ENCODE data around the gene CARTPT. TPM values are rescaled to one million over a fixed set of nuclear protein-coding genes. Genes with fewer than 3 reads are reported as not detected.

The CARTPT gene
- total and polyA plus RNA-seq, 9 of the 15 experiments (the other 6 are each of a cell fraction or from before 2014, with no cell fraction given), result not detected

GRCh38 chr5:71757590-71758543 is 38.8 kb downstream of the CARTPT start (continued):
- no peak for TF ChIP-seq TCF7L2 (IDR thresholded peaks at IDR 0.05; ENCODE audit: low read depth, low read length)
- no peak for TF ChIP-seq CREB5 (CRISPR knock-in tag; IDR thresholded peaks at IDR 0.05)
- TF ChIP-seq BCLAF1 (IDR thresholded peaks at IDR 0.05; ENCODE audit: borderline replicate concordance in 1 of 2, control insufficient read depth in 1 of 2, low read depth in 2 of 2, low read length in 1 of 2), result no peak
- no peak for TF ChIP-seq CTCFL (IDR thresholded peaks at IDR 0.05; ENCODE audit: borderline replicate concordance, insufficient read depth, low read depth, low read length, poor library complexity, severe bottlenecking)
- no peak for TF ChIP-seq HDAC3 (IDR thresholded peaks at IDR 0.05; ENCODE audit: borderline replicate concordance, partially characterized antibody)
- no peak for TF ChIP-seq PURB (CRISPR knock-in tag; IDR thresholded peaks at IDR 0.05; ENCODE audit: low read depth)
- no peak for TF ChIP-seq POLR2H (tag; IDR thresholded peaks at IDR 0.05; ENCODE audit: low read depth)
- TF ChIP-seq HINFP (tag; conservative IDR thresholded peaks at IDR 0.05; ENCODE audit: low read depth), result no peak
- no peak for TF ChIP-seq NFE2 (IDR thresholded peaks at IDR 0.05; ENCODE audit: low read depth)
- TF ChIP-seq TGIF2 (CRISPR knock-in tag; IDR thresholded peaks at IDR 0.05), result no peak
- no peak for TF ChIP-seq ZBTB1 (CRISPR knock-in tag; IDR thresholded peaks at IDR 0.05; ENCODE audit: borderline replicate concordance, low read depth)
- no peak for TF ChIP-seq ZNF592 (IDR thresholded peaks at IDR 0.05)

Measured in K562 (cell line).